T-helper 2 cell treated with Interferon-gamma antibody and Interleukin-4, amounts not matched to agents 100 ng/mL and 5 ng/mL, for 36 hours (primary cell): Measurements from ENCODE around the gene C19orf25. TPM values are rescaled to one million over a fixed set of nuclear protein-coding genes. Genes with fewer than 3 reads are reported as not detected.

Experiments
- intact Hi-C: fragments of 100-400 bp; cut with micrococcal nuclease; formaldehyde crosslinking; loops from one replicate; pipeline ENCODE4 v1.15.1; 2023
- total RNA-seq: library from RNA; stranded (reverse); gene quantifications from 2 replicates; pipeline ENCODE4 v1.2.3, GENCODE V29; 2022

Gene C19orf25
- total RNA-seq, 1 donor from 2014 or later = 43.3 TPM

DNA sequence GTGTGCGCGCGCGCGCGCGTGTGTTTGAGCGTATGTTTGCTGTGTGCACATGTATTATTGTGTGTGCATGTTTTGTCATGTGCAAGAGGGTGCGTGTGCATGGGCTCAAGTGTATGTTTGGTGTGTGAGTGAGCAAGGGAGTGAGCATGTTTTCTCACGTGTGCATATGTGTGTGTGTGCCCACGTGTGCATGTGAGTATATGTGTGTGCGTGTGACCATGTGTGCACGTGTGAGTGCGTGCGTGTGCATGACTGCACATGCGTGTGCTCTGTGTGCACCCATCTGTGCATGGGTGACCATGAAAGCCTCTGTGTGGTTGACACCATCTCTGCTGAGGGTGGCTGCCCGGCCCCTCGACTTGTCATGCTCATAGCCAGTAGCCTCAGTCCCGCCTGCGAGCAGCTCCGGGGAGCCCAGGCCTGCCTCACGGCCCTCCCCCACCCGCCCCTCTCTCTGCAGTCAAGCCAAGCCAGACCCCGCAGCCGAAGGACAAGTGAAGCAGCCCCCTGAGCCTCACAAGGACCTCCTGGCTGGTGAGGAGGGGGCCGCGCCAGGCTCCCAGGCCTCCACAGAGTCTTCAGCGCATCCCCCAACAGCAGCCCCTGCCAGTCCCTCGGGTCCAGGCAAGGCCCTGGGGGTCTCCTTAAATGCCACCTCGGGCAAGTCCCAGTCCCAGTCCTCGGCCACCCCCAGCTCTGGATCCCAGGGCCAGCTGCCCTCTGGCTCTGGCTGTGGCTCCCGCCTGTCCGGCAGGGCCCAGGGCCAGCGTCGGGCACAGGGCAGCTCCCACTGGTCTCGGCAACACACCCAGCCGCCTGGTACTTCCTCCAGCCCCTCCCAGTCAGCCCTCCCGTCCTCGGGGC is 17.9 kb upstream of the C19orf25 start:
- intact Hi-C loops = no loop called here

DNA sequence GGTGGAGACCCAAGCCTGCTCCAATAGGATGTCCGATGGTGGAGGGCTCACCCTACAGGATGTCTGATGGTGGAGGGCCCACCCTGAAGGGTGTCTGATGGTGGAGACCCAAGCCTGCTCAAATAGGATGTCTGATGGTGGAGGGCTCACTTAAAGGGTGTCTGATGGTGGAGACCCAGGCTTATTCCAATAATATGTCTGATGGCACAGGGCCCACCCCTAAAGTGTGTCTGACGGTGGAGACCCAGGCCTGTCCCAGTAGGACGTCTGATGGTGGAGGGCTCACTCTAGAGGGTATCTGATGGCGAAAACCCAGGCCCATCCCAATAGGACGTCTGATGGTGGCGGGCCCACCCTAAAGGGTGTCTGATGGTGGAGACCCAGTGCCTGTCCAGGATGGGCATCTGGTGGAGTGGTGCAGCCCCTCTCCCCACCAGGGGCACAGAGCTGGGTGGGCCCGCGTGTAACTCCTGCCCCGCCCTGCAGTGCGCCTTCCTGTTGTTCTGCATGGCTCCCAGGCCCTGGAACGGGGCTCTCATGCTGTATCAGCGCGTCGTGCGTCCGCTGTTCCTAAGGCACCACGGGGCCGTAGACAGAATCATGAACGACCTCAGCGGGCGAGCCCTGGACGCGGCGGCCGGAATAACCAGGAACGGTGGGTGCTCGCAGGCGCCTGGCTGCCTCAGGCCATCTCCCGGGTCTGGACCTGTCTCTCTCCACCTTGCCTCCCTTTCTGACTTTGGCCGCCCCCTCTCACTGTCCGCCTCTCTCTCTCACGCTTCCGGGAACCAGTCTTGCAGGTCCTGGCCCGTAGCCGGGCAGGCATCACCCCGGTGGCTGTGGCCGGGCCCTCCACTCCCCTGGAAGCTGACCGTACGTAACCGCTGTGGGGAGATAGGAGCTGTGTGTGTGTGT is 17.0 kb upstream of the C19orf25 start:
- intact Hi-C loops = no loop called here

DNA sequence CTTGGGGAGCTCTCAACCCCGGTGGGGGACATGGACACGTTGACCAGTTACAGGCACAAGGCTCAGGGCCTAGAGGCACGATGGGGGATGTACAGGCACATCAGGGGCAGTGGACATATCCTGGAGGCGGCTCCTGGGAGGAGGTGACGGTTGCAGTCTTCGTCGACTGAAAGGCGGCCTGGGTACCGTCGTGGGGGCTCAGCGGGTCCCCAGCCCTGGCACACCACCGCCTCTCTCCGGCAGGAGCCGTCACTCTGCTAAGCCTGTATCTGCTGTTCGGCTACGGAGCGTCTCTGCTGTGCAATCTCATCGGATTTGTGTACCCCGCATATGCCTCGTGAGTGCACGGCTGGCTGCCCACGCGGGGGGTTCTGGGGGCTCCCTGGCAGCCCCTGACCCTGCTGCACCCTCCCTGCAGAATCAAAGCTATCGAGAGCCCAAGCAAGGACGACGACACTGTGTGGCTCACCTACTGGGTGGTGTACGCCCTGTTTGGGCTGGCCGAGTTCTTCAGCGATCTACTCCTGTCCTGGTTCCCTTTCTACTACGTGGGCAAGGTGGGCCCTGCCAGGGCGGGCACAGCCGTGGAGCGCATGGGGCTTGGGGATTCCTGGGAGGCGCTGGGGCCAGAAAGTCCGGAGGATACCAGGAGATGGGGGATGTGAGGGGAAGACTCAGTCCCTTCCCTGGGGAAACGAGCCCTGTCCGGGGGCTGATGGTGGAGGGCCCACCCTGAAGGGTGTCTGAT is 16.2 kb upstream of the C19orf25 start:
- intact Hi-C loops = no loop called here

DNA sequence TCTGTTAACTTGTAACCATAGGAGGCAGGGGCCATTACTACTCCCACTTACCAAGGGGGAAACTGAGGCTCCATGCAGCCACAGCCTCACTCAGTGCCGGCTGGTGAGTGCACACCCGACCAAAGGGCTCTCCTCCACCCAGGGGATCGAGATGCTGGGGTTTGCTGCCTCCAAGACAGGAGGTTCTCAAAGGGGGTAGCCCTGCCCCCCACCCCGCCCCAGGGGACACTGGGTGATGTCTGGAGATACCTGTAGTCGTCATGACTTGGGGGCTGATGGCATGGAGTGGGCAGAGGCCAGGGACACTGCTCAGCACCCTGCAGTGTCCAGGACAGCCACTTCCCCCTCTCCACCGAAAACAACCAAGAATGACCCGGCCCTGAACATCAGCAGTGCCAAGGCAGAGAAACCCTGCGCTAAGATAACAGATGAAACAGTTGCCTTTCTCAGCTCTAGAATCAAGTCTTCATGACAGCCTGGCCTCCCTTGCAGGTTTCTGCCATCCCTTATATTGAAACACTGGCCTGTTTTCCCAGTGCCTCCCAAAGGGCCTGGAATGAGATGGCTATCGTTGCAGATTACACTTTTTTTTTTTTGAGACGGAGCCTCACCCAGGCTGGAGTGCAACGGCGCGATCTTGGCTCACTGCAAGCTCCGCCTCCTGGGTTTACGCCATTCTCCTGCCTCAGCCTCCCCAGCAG is 15.2 kb upstream of the C19orf25 start:
- intact Hi-C loops = no loop called here

DNA sequence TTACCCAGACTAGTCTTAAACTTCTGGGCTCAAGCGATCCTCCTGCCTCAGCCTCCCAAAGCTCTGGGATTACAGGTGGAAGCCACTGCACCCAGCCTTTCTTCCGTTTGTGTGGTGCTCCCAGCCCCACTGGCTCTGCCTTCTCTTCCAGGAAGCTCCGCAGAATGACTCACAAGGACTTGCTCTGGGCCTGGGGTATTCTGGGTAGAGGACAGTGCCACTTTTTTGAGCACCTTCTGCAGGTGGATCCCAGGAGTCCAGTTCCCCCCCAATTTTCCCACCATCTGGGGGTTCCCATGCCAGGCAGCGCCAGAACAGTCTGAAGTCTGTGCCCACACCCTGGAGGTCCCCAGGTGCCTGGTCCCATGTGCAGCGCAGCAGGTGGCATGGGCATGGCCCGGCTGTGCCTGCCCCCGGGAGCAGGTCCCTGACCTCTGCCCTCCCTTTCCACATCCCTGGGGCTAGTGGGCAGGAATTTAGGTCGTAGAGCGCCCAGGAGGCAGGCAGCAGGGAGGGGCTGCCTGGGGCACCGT is 13.5 kb upstream of the C19orf25 start:
- intact Hi-C loops = no loop called here

DNA sequence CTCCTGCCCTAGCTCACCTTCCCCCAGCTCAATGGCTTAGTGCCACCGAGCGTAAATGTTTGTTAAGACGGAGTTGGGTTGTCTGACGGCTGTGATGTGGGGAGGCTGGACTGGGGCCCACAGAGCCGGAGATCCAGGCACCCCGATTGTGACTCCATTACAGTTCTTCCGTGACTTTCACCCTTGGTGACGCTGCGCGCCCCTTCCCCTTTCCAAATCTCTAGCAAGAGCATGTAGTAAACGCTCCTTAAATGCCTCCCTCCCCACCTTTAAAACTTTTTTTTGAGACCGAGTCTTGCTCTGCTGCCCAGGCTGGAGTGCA is 12.8 kb upstream of the C19orf25 start:
- intact Hi-C loops = no loop called here

DNA sequence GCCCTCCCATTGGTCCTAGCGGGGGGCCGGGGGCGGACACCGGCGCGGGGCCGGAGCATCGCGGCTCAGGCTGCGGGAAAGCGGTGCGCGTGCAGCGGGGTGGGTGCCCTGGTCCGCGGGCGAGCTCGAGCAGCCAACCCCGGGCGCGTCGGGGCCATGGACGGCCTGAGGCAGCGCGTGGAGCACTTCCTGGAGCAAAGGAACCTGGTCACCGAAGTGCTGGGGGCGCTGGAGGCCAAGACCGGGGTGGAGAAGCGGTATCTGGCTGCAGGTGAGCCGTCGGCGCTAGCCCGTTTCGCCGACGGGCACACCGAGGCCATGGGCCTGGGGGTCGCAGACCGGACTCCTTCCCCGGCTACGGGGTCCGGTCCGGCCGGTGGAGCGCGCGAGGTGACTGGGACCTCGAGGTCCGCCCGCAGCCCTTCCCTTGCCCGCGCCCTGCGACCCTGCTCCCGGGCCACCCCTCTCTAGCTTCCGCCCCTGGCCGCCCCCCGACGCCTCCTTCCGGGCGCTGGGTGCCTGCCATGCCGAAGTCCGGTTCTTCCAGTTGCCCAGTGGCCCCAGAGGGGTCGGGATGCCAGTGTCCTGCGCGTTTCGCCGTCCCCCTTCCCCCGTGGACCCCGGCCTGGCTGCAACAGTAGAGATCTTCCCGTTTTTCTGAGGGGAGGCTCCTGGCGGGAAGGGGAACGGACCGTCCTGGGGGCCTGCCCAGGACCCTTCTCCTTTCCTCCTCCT is 12.3 kb upstream of the C19orf25 start, which contains the start of gene REEP6:
Gene REEP6, plus strand, starts transcription at position 68 of the 735 bp plus-strand sequence. Its CDS starts 89 bp downstream, at position 157.
- intact Hi-C loops = no loop called here

DNA sequence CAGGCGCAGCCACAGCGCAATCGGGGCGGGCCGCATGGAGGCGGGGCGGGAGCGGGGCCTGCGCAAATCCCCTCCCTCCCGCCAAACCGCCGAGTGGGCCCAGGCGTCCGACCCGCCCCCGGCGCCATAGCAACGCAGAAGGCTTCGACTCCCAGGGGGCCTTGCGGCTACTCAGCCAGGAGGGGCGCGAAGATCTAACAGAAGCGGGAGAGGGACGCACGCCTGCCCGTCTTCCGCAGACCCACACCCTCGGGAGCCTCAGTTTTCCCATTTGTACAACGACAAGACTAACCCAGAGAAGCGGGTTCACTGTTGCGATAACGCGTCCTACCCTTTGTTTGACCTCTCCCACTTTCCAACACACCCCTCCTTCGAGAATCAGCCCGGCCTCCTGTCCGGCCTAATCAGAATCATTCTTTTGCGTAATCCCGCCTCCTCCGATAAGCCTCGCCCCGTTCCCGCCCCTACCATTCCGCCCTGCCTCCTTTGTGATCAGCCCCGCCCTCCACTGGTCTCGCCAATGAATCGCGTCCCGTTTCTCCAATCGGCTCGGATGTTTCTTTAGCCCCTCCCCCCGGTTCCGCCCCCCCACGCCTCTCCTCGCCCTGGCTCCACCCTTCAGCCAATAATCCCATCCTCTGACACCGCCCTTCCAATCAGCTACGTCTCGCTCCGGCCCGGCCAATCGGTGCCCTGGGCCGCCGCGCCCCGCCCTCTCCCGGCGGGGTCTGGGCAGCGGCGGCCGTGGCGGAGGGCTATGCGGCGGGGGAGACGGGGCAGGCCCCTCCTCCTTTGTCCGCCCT is 11.5 kb upstream of the C19orf25 start, which contains the start of gene PCSK4:
Gene PCSK4, minus strand, starts transcription at position 40 of the 803 bp plus-strand sequence. Its CDS starts 4 bp downstream, at position 36.
- intact Hi-C loops = loop anchor here (1.0 kb wide), 3 partner anchors 11 to 45 kb away; partner anchors contain the start of genes ADAMTSL5 and C19orf25

DNA sequence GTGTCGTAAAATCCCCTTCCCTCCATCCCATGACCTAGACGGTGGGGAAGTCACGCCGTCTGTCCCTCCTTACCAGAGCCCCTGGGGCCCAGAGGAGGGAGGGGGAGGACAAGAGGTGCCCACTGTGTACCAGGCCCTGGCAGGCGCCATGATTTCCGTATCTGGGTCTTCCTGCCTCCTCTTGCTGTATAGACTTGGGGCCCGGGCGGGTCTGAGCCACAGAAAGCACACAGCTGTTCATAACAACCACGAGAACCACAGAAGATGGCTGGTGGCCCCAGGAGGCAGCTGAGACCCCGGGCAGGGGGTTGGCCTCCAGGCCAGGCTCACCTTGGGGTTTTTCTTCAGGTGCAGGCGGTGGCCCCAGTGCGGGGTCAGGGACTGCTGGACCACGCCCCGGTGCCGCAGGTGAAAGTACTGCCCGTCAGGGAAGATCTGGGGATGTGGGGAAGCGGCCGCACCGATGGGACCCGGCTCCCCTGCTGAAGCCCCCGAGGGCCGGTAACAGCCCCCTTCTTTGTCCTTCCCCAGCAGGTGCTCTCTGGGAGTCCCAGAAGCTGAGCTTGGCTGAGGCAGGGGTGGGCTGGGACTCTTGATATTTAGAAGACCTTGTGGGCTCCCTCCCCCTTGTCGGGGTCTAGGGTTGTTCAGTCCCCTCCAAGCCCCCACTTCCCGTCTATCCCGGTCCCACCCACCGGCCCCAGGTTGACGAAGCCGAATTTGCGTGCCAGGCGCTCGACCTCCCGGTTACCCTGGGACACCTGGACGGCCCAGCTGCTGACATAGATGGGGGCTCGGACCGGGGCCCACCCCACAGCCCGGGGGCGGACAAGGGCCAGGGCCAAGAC is 10.7 kb upstream of the C19orf25 start:
- intact Hi-C loops = loop anchor here (1.0 kb wide), 3 partner anchors 10 to 44 kb away; partner anchors contain the start of genes ADAMTSL5 and C19orf25

DNA sequence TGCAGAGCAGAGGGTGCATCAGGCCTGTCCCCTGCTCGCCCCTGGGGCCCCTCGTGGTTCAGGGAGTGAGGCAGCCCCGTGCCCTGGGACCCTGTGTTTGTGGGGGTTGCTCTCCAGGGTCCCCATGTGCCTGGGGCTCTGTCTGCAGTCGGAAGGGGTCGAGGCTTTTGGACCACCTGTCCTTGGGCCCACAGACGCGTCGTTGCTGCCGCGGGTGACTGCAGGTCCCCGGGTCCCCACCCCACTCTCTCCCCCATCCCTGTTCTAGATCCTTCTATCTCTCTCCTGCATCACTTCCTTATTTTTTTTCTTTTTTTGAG is 9.2 kb upstream of the C19orf25 start:
- intact Hi-C loops = no loop called here

DNA sequence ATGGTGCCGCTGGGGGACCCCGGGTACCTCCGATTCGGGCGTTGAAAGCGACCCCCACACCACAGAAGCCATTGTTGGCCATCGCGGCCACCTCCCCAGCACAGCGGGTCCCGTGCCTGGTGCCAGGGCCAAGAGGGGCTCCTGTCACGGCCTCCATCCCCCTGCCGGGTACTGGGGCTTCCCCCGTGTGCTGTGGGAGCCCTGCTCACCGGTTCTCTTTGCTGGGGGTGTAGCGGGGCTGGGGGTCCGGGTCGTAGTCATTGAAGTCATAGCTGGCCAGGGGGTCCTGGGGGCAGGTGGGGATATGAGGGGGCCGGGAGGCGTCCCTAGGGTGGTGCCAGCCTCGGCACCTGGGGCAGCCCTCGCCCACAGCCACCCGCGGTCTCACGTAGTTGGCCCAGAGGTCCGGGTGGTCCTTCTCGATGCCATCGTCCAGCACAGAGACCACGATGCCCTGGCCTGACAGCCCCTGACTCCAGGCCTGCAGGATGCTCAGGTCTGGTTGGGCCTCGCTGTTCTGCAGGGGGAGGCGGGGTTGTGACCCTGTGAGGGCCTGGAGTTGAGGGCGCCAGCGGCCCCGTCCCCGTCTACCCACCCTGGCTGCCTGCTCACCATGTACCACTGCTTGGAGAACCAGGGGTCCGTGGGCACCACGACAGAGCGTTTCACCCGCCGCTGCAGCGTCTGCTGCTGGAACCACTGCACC is 8.7 kb upstream of the C19orf25 start:
- intact Hi-C loops = no loop called here

DNA sequence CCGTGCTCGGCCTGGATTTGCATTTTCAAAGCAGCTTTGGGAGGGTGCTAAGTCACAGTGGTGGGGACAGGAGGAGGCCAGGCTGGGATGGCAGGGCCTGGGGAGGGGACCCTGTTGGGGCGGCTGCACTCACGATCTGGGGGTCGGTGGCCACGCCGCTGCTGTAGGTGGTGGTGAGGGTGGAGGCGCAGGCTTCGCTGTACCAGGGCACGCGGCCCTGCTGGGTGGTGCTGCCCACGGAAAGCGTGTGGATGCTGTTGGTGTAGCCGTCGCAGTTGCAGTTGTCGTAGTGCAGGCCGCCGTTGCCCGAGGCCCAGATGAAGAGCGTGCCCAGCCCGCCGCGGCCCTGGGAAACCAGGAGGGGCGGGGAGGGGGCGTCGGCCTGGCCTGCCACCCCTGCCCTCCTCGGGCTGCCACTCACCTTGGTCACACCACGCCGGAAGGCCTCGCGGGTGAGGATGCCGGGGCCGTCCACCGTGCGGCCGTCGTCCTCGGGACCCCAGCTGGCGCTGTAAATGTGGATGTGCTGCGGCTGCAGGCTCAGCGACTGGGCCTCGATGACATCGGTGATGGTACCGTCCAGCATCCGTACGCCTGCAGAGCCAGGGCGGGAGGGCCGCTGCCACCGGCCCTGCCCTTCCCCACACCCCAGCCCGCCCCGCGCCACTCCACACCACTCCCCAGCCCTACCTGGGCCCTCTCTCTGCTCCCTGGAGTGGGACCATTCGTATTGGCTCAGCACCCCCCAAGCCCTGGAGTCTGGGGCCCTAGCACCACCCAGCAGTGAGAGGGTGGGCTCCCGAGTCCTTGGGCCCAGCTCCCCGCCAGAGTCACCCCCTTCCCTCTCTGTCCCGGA is 7.9 kb upstream of the C19orf25 start:
- intact Hi-C loops = no loop called here

DNA sequence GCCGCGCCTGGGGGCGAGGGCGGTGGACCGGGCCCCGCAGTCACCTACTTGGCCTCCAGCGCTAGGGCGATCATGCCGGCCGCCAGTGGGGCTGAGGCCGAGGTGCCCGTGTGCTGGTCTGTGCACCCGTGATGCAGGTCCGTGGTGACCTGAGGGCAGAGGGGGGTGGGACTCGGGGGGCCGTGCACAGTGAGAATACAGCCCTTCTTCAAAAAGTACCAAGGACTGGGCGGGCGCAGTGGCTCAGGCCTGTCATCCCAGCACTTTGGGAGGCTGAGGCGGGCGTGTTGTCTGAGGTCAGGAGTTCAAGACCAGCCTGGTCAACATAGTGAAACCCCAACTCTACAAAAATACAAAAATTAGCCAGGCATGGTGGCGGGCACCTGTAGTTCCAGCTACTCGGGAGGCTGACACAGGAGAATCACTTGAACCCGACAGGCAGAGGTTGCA is 5.0 kb upstream of the C19orf25 start:
- intact Hi-C loops = no loop called here

DNA sequence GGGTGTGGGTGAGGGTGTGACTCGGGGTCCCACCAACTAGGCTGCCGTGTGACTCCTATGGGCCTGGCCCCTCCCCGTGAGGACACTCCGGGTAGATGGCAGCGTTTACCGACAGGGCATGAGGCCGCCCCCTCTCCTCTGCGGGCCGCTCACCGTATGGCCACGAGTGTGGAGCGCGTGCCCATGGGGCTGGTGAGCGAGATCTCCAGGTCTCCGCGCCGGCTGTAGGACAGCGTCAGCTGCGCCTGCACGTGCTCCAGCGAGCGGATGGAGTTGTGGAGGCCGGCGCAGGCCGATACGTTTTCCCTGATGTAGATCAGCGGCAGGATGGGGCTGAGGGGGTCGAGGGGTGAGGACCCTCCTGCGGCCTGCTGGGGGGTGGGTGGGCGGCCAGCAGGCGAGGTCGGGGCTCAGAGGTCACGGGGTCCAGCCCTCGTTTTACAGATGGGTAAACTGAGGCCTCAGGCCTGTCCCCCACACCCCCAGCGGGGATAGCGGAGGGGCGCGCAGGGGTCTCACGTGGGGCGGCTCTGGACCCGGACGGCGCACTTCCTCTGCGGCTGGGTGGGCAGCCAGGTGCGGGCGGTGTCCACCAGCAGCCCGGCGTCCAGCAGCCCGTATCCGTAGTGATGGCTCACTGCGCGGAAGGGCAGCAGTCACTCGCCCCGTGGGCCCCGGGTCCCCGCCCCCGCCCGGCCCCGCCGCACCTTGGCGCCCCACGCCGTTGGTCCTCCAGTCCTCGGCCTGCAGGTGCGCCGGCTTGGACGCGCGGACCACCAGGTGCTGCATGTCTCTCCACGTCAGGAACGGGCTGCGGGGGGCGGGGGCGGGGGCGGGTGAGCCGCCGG is 4.3 kb upstream of the C19orf25 start:
- intact Hi-C loops = no loop called here

DNA sequence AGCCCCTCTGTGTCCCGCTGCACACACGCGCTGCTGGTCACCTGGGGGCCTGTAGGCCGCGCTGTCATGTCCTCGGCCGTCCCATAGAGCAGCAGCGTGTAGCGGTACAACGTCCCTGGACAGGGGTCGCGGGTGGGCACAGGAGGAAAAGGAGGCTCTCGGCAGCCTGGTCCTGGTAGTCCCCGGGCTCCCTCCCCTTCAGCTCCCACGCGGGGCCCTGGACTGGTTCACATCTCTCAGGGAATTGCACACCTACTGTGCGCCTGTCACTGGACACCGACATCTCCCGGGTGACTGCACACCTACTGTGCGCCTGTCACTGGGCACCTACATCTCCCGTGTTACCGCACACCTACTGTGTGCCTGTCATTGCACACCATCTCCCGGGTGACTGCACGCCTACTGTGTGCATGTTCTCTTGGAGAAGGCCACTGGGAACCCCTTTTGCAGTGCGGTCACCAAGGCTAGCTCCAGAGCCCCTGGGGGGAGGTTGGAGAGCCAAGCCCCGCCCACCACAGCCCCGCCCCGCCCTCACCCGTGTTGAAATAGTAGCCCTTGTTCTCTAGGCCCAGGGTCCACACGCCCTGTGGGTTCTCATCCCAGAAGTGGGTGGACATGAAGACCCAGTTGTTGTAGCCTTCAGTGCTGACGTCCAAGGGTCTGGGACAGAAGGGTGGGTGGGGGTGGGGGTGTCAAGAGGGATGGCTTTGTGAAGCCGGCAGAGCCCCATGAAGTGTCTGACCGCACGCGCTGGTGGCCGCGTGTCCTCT is 3.5 kb upstream of the C19orf25 start:
- intact Hi-C loops = no loop called here
